Upper lobe of left lung (tissue), 4 donors: ENCODE results near the gene NFATC2.

Experiments used
- POLR2A ChIP-seq, 4 donors: fragments of 450-650 bp; IDR thresholded peaks; one replicate each; pipeline ENCODE4 v1.5.1; 2016 to 2017; ENCODE audit warnings: antibody characterized with exemption in 4 of 4, mild to moderate bottlenecking in 2 of 4
- TF ChIP-seq, protein P1 (sequence below), 6 experiments: fragments of 450-650 bp in 4 of 6; fragments of 200-600 bp in 2 of 6; sonication (generic) in 2 of 6; IDR thresholded peaks; one replicate each; pipeline ENCODE4 v1.5.1; 2016 to 2019; ENCODE audit warnings: antibody characterized with exemption in 6 of 6

- TF ChIP-seq, protein P1, sequence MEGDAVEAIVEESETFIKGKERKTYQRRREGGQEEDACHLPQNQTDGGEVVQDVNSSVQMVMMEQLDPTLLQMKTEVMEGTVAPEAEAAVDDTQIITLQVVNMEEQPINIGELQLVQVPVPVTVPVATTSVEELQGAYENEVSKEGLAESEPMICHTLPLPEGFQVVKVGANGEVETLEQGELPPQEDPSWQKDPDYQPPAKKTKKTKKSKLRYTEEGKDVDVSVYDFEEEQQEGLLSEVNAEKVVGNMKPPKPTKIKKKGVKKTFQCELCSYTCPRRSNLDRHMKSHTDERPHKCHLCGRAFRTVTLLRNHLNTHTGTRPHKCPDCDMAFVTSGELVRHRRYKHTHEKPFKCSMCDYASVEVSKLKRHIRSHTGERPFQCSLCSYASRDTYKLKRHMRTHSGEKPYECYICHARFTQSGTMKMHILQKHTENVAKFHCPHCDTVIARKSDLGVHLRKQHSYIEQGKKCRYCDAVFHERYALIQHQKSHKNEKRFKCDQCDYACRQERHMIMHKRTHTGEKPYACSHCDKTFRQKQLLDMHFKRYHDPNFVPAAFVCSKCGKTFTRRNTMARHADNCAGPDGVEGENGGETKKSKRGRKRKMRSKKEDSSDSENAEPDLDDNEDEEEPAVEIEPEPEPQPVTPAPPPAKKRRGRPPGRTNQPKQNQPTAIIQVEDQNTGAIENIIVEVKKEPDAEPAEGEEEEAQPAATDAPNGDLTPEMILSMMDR (IDR thresholded peaks at IDR 0.05): no peak
- no peak for TF ChIP-seq POLR2A (IDR thresholded peaks at IDR 0.05)
Observed at GRCh38 chr20:51454250-51454865, 88.2 kb downstream of the NFATC2 start.
